HepG2 (cell line): ENCODE data around the gene DRAXIN. TPM values are rescaled to one million over a fixed set of nuclear protein-coding genes. Genes with fewer than 3 reads are reported as not detected.

Experiments
- EEA1 ChIP-seq: sonication (generic); formaldehyde crosslinking; IDR thresholded peaks from 2 replicates; pipeline ENCODE4 v1.5.1; 2020; ENCODE audit warnings: mild to moderate bottlenecking, missing genetic modification reagents, borderline replicate concordance
- MAZ ChIP-seq, 2 experiments: sonication (generic) in 1 of 2; formaldehyde crosslinking in 1 of 2; IDR thresholded peaks; 2 replicates each; pipeline versions ENCODE4 v1.5.0 to v1.6.1; 2012 to 2020; ENCODE audit warnings: low read depth in 2 of 2, mild to moderate bottlenecking in 2 of 2, borderline replicate concordance in 1 of 2, improper control_type of control experiment in 1 of 2, low read length in 1 of 2, missing genetic modification reagents in 1 of 2, moderate library complexity in 1 of 2
- NONO ChIP-seq, 2 experiments: fragments of 450-650 bp in 1 of 2; sonication (generic) in 1 of 2; formaldehyde crosslinking in 1 of 2; IDR thresholded peaks in 1 of 2; conservative IDR thresholded peaks in 1 of 2; 2 replicates each; pipeline versions ENCODE4 v1.6.1 to v1.8.0; 2017 to 2022; ENCODE audit warnings: mild to moderate bottlenecking in 1 of 2, missing genetic modification reagents in 1 of 2, moderate library complexity in 1 of 2
- POLR2G ChIP-seq: fragments of 200-400 bp; formaldehyde crosslinking; IDR thresholded peaks from 2 replicates; pipeline ENCODE4 v1.6.1; 2018; ENCODE audit warnings: mild to moderate bottlenecking, low read depth, low read length, moderate library complexity
- SRF ChIP-seq: IDR thresholded peaks from 2 replicates; pipeline ENCODE4 v1.6.1; 2011; ENCODE audit warnings: mild to moderate bottlenecking, low read depth, low read length, moderate library complexity
- ZBTB20 ChIP-seq: sonication (generic); formaldehyde crosslinking; IDR thresholded peaks from 2 replicates; pipeline ENCODE4 v1.8.1; 2023; ENCODE audit warnings: missing genetic modification reagents, low read depth, mild to moderate bottlenecking, borderline replicate concordance
- ZBTB3 ChIP-seq: sonication (generic); formaldehyde crosslinking; IDR thresholded peaks from 2 replicates; pipeline ENCODE4 v1.4.0; 2020; ENCODE audit warnings: low read depth, mild to moderate bottlenecking, moderate library complexity, missing genetic modification reagents, borderline replicate concordance
- ZNF207 ChIP-seq: fragments of 450-650 bp; IDR thresholded peaks from 2 replicates; pipeline ENCODE4 v1.6.1; 2016; ENCODE audit warnings: antibody characterized with exemption, borderline replicate concordance
- ZNF329 ChIP-seq: sonication (generic); formaldehyde crosslinking; IDR thresholded peaks from 2 replicates; pipeline ENCODE4 v1.9.0; 2021; ENCODE audit warnings: low read depth, mild to moderate bottlenecking, missing genetic modification reagents
- polyA plus RNA-seq, 8 experiments: library from polyadenylated mRNA; depleted of rRNA in 3 of 8; stranded (reverse) in 7 of 8; unstranded in 1 of 8; fragments of >200 nt; fragmentation: Illumina TruSeq in 4 of 8; extraction: Trizol in 4 of 8; gene quantifications; 2 replicates each; pipeline versions ENCODE4 v1.2.1 to v1.2.3, GENCODE V29; 2011 to 2016; ENCODE audit warnings: low read depth in 4 of 8, missing spikeins in 1 of 8, mixed read lengths in 1 of 8; ENCODE audit not compliant: insufficient read depth in 1 of 8
- total RNA-seq, 5 experiments: library from RNA; depleted of rRNA; stranded (reverse); fragments of >200 nt; fragmentation: Illumina TruSeq; extraction: Trizol; gene quantifications; 2 replicates each; pipeline ENCODE4 v1.2.3, GENCODE V29; 2016; ENCODE audit warnings: low read depth in 1 of 5
- TF ChIP-seq, protein P1 (sequence below): sonication (generic); formaldehyde crosslinking; IDR thresholded peaks from 2 replicates; pipeline ENCODE4 v1.5.1; 2020; ENCODE audit warnings: mild to moderate bottlenecking, missing genetic modification reagents, borderline replicate concordance
- TF ChIP-seq, protein P2 (sequence below): sonication (generic); formaldehyde crosslinking; conservative IDR thresholded peaks from 2 replicates; pipeline ENCODE4 v1.4.0; 2020; ENCODE audit warnings: mild to moderate bottlenecking, missing genetic modification reagents, moderate library complexity
- TF ChIP-seq, protein P3 (sequence below): sonication (generic); formaldehyde crosslinking; IDR thresholded peaks from 2 replicates; pipeline ENCODE4 v1.4.0; 2020; ENCODE audit warnings: missing genetic modification reagents
- TF ChIP-seq, protein P4 (sequence below): IDR thresholded peaks from 2 replicates; pipeline ENCODE4 v1.6.1; 2018; ENCODE audit warnings: missing genetic modification reagents
- TF ChIP-seq, protein P5 (sequence below): sonication (generic); formaldehyde crosslinking; IDR thresholded peaks from 2 replicates; pipeline ENCODE4 v1.5.1; 2020; ENCODE audit warnings: mild to moderate bottlenecking, missing genetic modification reagents, borderline replicate concordance

The DRAXIN gene
- total and polyA plus RNA-seq, 2 of the 13 experiments (the other 11 are each of a cell fraction or from before 2014, with no cell fraction given): 0.02 TPM; not detected in 1

DNA sequence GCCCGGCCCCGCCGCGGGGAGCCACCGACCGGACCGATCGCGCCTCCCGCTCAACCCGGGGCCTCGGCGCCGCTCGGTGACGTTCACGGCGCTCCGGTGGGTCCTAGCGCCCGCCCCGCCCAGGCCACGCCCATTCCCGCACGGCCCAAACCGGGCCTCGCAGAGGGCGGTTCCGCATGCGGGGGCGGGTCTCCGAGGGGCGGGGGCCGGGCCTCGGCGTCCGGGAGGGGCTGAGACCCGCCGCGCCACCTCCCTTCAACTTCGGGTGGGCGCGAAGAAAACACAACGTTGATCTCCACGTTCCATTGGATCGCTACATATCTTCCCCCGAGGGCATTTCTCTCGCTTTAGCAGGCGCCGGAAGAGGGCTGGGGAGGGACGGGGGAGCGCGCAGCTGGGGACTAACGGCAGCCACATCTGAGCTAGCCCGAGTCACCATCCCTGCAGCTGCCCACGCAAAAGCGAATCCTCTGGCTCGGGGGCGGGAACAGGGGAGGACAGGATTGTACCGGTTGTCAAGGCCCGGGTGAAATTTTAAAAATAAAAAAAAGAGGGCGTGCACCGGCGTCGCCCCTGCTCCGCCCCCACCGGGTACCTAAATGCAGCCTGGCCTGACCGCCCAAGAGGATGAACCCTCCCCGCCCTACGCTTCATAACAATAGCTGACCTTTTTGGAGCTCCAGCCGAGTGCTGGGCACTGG lies 10.3 kb upstream of the DRAXIN start, which contains the start of gene MAD2L2 (continued):
- TF ChIP-seq, protein P1, sequence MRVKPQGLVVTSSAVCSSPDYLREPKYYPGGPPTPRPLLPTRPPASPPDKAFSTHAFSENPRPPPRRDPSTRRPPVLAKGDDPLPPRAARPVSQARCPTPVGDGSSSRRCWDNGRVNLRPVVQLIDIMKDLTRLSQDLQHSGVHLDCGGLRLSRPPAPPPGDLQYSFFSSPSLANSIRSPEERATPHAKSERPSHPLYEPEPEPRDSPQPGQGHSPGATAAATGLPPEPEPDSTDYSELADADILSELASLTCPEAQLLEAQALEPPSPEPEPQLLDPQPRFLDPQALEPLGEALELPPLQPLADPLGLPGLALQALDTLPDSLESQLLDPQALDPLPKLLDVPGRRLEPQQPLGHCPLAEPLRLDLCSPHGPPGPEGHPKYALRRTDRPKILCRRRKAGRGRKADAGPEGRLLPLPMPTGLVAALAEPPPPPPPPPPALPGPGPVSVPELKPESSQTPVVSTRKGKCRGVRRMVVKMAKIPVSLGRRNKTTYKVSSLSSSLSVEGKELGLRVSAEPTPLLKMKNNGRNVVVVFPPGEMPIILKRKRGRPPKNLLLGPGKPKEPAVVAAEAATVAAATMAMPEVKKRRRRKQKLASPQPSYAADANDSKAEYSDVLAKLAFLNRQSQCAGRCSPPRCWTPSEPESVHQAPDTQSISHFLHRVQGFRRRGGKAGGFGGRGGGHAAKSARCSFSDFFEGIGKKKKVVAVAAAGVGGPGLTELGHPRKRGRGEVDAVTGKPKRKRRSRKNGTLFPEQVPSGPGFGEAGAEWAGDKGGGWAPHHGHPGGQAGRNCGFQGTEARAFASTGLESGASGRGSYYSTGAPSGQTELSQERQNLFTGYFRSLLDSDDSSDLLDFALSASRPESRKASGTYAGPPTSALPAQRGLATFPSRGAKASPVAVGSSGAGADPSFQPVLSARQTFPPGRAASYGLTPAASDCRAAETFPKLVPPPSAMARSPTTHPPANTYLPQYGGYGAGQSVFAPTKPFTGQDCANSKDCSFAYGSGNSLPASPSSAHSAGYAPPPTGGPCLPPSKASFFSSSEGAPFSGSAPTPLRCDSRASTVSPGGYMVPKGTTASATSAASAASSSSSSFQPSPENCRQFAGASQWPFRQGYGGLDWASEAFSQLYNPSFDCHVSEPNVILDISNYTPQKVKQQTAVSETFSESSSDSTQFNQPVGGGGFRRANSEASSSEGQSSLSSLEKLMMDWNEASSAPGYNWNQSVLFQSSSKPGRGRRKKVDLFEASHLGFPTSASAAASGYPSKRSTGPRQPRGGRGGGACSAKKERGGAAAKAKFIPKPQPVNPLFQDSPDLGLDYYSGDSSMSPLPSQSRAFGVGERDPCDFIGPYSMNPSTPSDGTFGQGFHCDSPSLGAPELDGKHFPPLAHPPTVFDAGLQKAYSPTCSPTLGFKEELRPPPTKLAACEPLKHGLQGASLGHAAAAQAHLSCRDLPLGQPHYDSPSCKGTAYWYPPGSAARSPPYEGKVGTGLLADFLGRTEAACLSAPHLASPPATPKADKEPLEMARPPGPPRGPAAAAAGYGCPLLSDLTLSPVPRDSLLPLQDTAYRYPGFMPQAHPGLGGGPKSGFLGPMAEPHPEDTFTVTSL (CRISPR knock-in tag): no peak
- TF ChIP-seq NONO (IDR thresholded peaks at IDR 0.05): no peak
- peak; percentile 44; the same call in 1 of the 2 replicates for TF ChIP-seq NONO (CRISPR knock-in tag; conservative IDR thresholded peaks at IDR 0.05)
- TF ChIP-seq POLR2G: peak; percentile 60
- no peak for TF ChIP-seq ZNF207
- no peak for TF ChIP-seq ZBTB20 (CRISPR knock-in tag)
- TF ChIP-seq, protein P2, sequence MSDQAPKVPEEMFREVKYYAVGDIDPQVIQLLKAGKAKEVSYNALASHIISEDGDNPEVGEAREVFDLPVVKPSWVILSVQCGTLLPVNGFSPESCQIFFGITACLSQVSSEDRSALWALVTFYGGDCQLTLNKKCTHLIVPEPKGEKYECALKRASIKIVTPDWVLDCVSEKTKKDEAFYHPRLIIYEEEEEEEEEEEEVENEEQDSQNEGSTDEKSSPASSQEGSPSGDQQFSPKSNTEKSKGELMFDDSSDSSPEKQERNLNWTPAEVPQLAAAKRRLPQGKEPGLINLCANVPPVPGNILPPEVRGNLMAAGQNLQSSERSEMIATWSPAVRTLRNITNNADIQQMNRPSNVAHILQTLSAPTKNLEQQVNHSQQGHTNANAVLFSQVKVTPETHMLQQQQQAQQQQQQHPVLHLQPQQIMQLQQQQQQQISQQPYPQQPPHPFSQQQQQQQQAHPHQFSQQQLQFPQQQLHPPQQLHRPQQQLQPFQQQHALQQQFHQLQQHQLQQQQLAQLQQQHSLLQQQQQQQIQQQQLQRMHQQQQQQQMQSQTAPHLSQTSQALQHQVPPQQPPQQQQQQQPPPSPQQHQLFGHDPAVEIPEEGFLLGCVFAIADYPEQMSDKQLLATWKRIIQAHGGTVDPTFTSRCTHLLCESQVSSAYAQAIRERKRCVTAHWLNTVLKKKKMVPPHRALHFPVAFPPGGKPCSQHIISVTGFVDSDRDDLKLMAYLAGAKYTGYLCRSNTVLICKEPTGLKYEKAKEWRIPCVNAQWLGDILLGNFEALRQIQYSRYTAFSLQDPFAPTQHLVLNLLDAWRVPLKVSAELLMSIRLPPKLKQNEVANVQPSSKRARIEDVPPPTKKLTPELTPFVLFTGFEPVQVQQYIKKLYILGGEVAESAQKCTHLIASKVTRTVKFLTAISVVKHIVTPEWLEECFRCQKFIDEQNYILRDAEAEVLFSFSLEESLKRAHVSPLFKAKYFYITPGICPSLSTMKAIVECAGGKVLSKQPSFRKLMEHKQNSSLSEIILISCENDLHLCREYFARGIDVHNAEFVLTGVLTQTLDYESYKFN (CRISPR knock-in tag): peak; percentile 61
- TF ChIP-seq, protein P3, sequence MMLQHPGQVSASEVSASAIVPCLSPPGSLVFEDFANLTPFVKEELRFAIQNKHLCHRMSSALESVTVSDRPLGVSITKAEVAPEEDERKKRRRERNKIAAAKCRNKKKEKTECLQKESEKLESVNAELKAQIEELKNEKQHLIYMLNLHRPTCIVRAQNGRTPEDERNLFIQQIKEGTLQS: no peak
- no peak for TF ChIP-seq ZNF329
- TF ChIP-seq ZBTB3 (CRISPR knock-in tag): no peak
- no peak for TF ChIP-seq EEA1 (CRISPR knock-in tag)
- peak; percentile 61; the same call in 1 of the 2 replicates for TF ChIP-seq SRF
- TF ChIP-seq, protein P4, sequence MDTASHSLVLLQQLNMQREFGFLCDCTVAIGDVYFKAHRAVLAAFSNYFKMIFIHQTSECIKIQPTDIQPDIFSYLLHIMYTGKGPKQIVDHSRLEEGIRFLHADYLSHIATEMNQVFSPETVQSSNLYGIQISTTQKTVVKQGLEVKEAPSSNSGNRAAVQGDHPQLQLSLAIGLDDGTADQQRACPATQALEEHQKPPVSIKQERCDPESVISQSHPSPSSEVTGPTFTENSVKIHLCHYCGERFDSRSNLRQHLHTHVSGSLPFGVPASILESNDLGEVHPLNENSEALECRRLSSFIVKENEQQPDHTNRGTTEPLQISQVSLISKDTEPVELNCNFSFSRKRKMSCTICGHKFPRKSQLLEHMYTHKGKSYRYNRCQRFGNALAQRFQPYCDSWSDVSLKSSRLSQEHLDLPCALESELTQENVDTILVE (CRISPR knock-in tag): peak; percentile 91; the same call in 1 of the 2 replicates
- peak; percentile 69; the same call in 1 of the 2 replicates for TF ChIP-seq MAZ (IDR thresholded peaks at IDR 0.05; ENCODE audit: borderline replicate concordance, low read depth, low read length)
- peak; percentile 86 for TF ChIP-seq MAZ (CRISPR knock-in tag; IDR thresholded peaks at IDR 0.05; ENCODE audit: low read depth)
- TF ChIP-seq, protein P5, sequence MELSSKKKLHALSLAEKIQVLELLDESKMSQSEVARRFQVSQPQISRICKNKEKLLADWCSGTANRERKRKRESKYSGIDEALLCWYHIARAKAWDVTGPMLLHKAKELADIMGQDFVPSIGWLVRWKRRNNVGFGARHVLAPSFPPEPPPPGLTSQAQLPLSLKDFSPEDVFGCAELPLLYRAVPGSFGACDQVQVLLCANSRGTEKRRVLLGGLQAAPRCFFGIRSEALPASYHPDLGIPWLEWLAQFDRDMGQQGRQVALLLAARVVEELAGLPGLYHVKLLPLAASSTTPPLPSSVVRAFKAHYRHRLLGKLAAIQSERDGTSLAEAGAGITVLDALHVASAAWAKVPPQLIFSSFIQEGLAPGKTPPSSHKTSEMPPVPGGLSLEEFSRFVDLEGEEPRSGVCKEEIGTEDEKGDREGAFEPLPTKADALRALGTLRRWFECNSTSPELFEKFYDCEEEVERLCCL (CRISPR knock-in tag): no peak
